HG03520 (cell line): ENCODE results near the gene ESYT2.
A peak's percentile ranks its signal among the peaks of the same experiment; 100 is the strongest.
"Not testable (repeated sequence)": the region's sequence is repeated elsewhere in the genome, so short reads cannot be mapped to it uniquely, and the experiment has no call there.

Experiments
- ATAC-seq: cut with Tn5 transposase; IDR thresholded peaks from one replicate; pipeline ENCODE4 v1.9.1; 2021; ENCODE audit warnings: mild to moderate bottlenecking, moderate library complexity; ENCODE audit not compliant: unreplicated experiment

ESYT2 gene

GRCh38 chr7:158727690-158728089, 101.6 kb downstream of the ESYT2 start:
- ATAC-seq: no peak

GRCh38 chr7:158726277-158726807, 103.0 kb downstream of the ESYT2 start:
- no peak for ATAC-seq

- no peak for ATAC-seq
Measured at GRCh38 chr7:158725506-158725800, 103.9 kb downstream of the ESYT2 start.

GRCh38 chr7:158724658-158725505, 104.4 kb downstream of the ESYT2 start:
- ATAC-seq: no peak

GRCh38 chr7:158723714-158724385, 105.5 kb downstream of the ESYT2 start:
- ATAC-seq: no peak

- ATAC-seq: no peak
Measured at GRCh38 chr7:158723266-158723665, 106.0 kb downstream of the ESYT2 start.

GRCh38 chr7:158722574-158723237, 106.6 kb downstream of the ESYT2 start:
- no peak for ATAC-seq

GRCh38 chr7:158720112-158720511, 109.2 kb downstream of the ESYT2 start:
- ATAC-seq: no peak

GRCh38 chr7:158716802-158717201, 112.5 kb downstream of the ESYT2 start:
- no peak for ATAC-seq

GRCh38 chr7:158710651-158711102, 118.6 kb downstream of the ESYT2 start:
- ATAC-seq: peak; percentile 52

- no peak for ATAC-seq
Measured at GRCh38 chr7:158707610-158708009, 121.7 kb downstream of the ESYT2 start.

GRCh38 chr7:158706710-158707590, 122.4 kb downstream of the ESYT2 start:
- no peak for ATAC-seq

GRCh38 chr7:158706273-158706704, 123.0 kb downstream of the ESYT2 start:
- ATAC-seq: no peak

GRCh38 chr7:158705234-158705850, 124.0 kb downstream of the ESYT2 start:
- ATAC-seq: peak; percentile 11

GRCh38 chr7:158704524-158705233, 124.6 kb downstream of the ESYT2 start, which contains the start of gene NCAPG2:
TSS of gene NCAPG2 (minus strand) at chr7:158704804. CDS start at chr7:158701899, 2,905 bp downstream.
- ATAC-seq: peak; percentile 98

GRCh38 chr7:158703679-158704523, 125.4 kb downstream of the ESYT2 start:
- ATAC-seq: not testable (repeated sequence)

GRCh38 chr7:158702944-158703343, 126.4 kb downstream of the ESYT2 start:
- no peak for ATAC-seq

- ATAC-seq: no peak
Measured at GRCh38 chr7:158702196-158702595, 127.1 kb downstream of the ESYT2 start.
